Naive thymus-derived CD8-positive, alpha-beta T cell (primary cell): ENCODE data around the gene TMEM239. TPM values are rescaled to one million over a fixed set of nuclear protein-coding genes. Genes with fewer than 3 reads are reported as not detected.

ENCODE experiments used
- ATAC-seq, 2 donors: fragments of 150-1000 bp; cut with Tn5 transposase in 1 of 2; sonication (Bioruptor Pico), chemical (Tn5 transposase) in 1 of 2; 1 replicate in 1 of 2; 2 replicates in 1 of 2; pipeline ENCODE4 v1.10.0; 2021; ENCODE audit warnings: mild to moderate bottlenecking in 2 of 2, moderate library complexity in 2 of 2
- POLR2A ChIA-PET: fragments of 350-600 bp; sonication (Branson Sonifier 250); formaldehyde crosslinking; loops from one replicate; lab custom pipeline; 2021; ENCODE audit warnings: antibody characterized with exemption; lab: Charles Lee
- DNase-seq, 10 donors: peaks; one replicate each; pipeline versions ENCODE4 v3.0.0 to v3.0.0-alpha.2; 2020 to 2022
- H3K27ac Mint-ChIP-seq, 10 donors: one replicate each; pipeline ENCODE4 v1.8.0; 2020 to 2022; ENCODE audit warnings: mild to moderate bottlenecking in 10 of 10, mixed read lengths in 10 of 10, moderate library complexity in 4 of 10, inconsistent platforms in 1 of 10
- H3K27me3 Mint-ChIP-seq, 5 donors: one replicate each; pipeline ENCODE4 v1.8.0; 2021 to 2022; ENCODE audit warnings: mixed read lengths in 5 of 5
- H3K36me3 Mint-ChIP-seq, 3 donors: one replicate each; pipeline ENCODE4 v1.8.0; 2020 to 2022; ENCODE audit warnings: mixed read lengths in 3 of 3, mild to moderate bottlenecking in 2 of 3, inconsistent platforms in 1 of 3
- H3K4me1 Mint-ChIP-seq, 4 donors: one replicate each; pipeline ENCODE4 v1.8.0; 2021 to 2022; ENCODE audit warnings: mixed read lengths in 4 of 4
- H3K4me3 Mint-ChIP-seq, 10 donors: one replicate each; pipeline ENCODE4 v1.8.0; 2020 to 2022; ENCODE audit warnings: mild to moderate bottlenecking in 10 of 10, mixed read lengths in 10 of 10, moderate library complexity in 6 of 10, inconsistent platforms in 1 of 10
- H3K9me3 Mint-ChIP-seq, 9 donors: one replicate each; pipeline ENCODE4 v1.8.0; 2020 to 2022; ENCODE audit warnings: mixed read lengths in 9 of 9, mild to moderate bottlenecking in 3 of 9, inconsistent platforms in 1 of 9, moderate library complexity in 1 of 9
- polyA plus RNA-seq, 3 donors: library from polyadenylated mRNA; unstranded; fragments of 300-500 nt; fragmentation: Illumina TruSeq; gene quantifications; one replicate each; pipeline ENCODE4 v1.2.3, GENCODE V29; 2021
- total RNA-seq, 8 experiments: library from RNA in 2 of 8; stranded (reverse) in 2 of 8; gene quantifications; one replicate each; pipeline ENCODE4 v1.2.3 and lab custom pipeline; 2021 to 2026

The TMEM239 gene
- total and polyA plus RNA-seq, 5 experiments from 2014 or later: not detected

DNA sequence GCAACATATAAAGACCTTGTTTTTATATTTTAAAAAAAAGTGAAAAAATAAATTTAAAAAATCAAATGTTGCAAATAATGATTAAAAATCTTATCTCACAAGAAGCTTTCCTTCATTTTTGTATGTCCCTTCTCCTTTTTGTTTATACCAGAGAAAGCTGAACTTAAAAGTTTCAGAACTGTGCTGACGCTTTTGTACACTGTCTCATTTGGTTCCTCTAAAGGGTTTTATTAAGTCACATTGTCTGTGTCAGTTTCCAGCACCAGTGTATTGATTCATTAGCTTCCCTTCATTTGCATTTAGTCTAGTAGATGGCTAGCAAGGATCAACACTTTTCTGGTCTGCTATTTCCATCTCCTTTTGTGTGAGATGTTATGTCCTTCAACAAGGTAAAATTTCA, 17.6 kb downstream of the TMEM239 start:
- H3K9me3 Mint-ChIP-seq: no peaks in the 10 kb centered on the region
- POLR2A ChIA-PET: interaction anchor here (2.0 kb wide), 1 partner anchor 12 kb away, joined by 6 read pairs; no protein-coding TSS in a partner anchor
- no peak for ATAC-seq

GRCh38 chr20:2834401-2835110, 18.4 kb downstream of the TMEM239 start:
- Mint-ChIP-seq H3K36me3 (peaks cover 0 to 18% (median 5%) of the 10 kb centered on the region in 3 donors), H3K27ac (peak overlapping the region in 3 of 10 donors; percentile 15 to 68 (median 37)), H3K27me3 (no peaks in the 10 kb centered on the region), H3K9me3 (no peaks in the 10 kb centered on the region), H3K4me3 (peak overlapping the region in 1 of 10 donors; percentile 37), H3K4me1 (peaks cover 18 to 24% (median 19%) of the 10 kb centered on the region in 4 donors)
- POLR2A ChIA-PET: interaction anchor here (0.6 to 2.0 kb wide), 2 partner anchors 13 to 15 kb away, joined by 6 read pairs; no protein-coding TSS in a partner anchor
- DNase-seq (no peak), ATAC-seq (no peak)

More for the DNA sequence above, 17.6 kb downstream of the TMEM239 start:
- DNase-seq: no peak
- peaks cover 0 to 2% (median 0%) of the 10 kb centered on the region in 5 donors for H3K27me3 Mint-ChIP-seq
- H3K27ac Mint-ChIP-seq: peak overlapping the region in 1 of 10 donors; percentile 68
- no peak overlapping the region for H3K4me3 Mint-ChIP-seq
- H3K4me1 Mint-ChIP-seq: peaks cover 13 to 18% (median 14%) of the 10 kb centered on the region in 4 donors
- peaks cover 0 to 18% (median 5%) of the 10 kb centered on the region in 3 donors for H3K36me3 Mint-ChIP-seq

DNA sequence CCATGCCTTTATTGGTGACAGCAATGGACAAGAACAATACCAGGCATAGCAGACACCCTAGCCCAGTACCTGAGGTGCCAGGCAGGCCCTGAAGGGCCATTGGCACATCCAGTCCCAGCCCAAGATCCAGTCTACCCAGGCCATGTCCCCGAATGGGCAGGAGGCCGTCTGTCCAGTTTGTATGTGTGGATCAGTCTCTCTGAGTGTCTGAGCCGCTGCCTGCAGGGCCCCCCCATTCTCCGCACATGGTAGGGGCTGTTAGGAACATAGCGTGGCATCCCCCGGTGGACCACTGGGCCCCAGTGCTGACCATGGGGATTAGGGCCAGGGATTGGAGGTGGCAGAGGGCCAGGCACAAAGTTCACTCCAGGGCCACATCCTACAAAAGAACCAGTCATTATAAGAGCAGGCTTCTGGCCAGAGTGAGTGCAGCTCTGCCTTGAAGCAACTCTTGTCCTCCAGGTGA, 19.2 kb downstream of the TMEM239 start:
- POLR2A ChIA-PET: interaction anchor here (0.6 kb wide), 1 partner anchor 14 kb away, joined by 6 read pairs; no protein-coding TSS in a partner anchor
- no peak for ATAC-seq
- Mint-ChIP-seq H3K9me3 (no peaks in the 10 kb centered on the region), H3K27ac (peak overlapping the region in 1 of 10 donors; percentile 41), H3K4me1 (peaks cover 19 to 26% (median 22%) of the 10 kb centered on the region in 4 donors), H3K4me3 (no peak overlapping the region), H3K36me3 (peaks cover 0 to 18% (median 5%) of the 10 kb centered on the region in 3 donors), H3K27me3 (no peaks in the 10 kb centered on the region)
- no peak for DNase-seq

- Mint-ChIP-seq H3K27me3 (no peaks in the 10 kb centered on the region), H3K36me3 (peaks cover 0 to 18% (median 5%) of the 10 kb centered on the region in 3 donors), H3K27ac (peak overlapping the region in 3 of 10 donors; percentile 9 to 59 (median 21)), H3K9me3 (no peaks in the 10 kb centered on the region), H3K4me1 (peaks cover 19 to 26% (median 22%) of the 10 kb centered on the region in 4 donors), H3K4me3 (peak overlapping the region in 1 of 10 donors; percentile 45)
- DNase-seq (no peak), ATAC-seq (no peak)
- POLR2A ChIA-PET: no interaction called here
Observed at GRCh38 chr20:2836035-2836434, 19.9 kb downstream of the TMEM239 start.

DNA sequence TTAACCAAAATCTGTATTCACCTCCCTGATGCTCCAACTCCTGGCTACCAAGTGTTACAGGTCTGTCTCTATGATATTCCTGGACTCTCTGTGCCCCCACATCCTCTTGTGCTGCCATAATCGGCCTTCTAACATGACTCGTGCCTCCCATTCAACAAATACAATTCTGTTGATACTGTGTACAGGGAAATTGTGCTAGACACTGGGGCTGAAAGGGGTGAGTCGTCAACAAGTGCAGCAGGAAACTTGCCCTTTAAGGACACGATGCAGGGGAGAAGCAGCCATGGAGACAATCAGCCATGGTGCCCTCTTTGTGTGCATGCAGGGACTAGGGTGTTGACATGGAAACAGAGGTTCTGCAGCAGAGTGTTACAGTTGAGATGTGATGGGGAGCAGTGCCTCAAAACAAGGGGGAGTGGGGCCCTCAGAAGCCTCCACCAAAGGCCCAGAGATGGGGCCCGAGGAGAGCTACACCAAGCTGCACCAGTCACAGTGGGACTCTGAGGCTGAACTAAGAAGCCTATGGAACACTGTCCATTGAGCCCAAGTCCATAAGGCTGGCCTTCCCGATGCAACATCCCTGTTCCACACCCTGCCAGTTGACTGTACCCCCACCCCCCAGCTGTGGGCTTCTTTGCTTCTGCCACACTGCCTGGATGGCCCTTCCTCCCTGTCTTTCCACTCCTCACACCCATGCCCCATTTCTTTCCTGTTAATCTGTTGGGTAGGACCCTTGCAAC, 21.2 kb downstream of the TMEM239 start:
- POLR2A ChIA-PET: no interaction called here
- Mint-ChIP-seq H3K4me1 (peaks cover 22 to 32% (median 27%) of the 10 kb centered on the region in 4 donors), H3K9me3 (no peaks in the 10 kb centered on the region), H3K4me3 (peak overlapping the region in 3 of 10 donors; percentile 33 to 46 (median 36)), H3K27ac (peak overlapping the region in 1 of 10 donors; percentile 44), H3K27me3 (no peaks in the 10 kb centered on the region), H3K36me3 (peaks cover 0 to 18% (median 5%) of the 10 kb centered on the region in 3 donors)
- ATAC-seq (no peak), DNase-seq (no peak)

DNA sequence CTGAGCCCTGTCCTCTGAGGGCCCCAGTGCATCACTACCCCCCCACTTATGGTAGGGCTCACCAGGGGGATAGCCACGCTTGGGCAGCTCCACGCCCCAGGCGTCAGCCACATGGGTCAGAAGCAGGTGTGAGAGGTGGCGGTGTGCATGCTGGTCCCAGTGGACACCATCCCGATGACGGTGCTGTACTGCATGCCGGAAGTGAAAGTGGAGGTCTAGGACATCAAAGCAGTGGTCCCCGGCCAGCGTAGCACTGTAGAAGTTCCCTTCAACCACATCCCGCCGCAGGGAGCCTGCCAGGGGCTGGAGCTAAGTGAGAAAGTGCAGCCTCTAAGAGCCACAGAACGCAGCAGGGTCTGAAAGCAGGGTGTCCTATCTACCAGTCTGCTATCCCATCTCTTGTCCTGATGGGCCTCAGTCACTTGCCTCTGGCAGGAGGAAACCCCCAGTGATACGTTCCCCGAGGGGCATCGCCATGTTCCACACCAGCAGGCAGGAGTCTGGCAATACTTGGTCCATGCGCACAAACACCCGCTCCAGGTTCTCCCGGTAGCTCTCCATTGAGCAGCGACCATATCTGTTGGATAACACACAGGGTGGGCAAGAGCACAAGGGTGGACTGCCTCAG, 22.1 kb downstream of the TMEM239 start:
- Mint-ChIP-seq H3K36me3 (peaks cover 0 to 20% (median 5%) of the 10 kb centered on the region in 3 donors), H3K4me1 (peaks cover 22 to 34% (median 29%) of the 10 kb centered on the region in 4 donors), H3K27ac (peak overlapping the region in 5 of 10 donors; percentile 7 to 53 (median 38)), H3K9me3 (no peaks in the 10 kb centered on the region), H3K27me3 (no peaks in the 10 kb centered on the region), H3K4me3 (peak overlapping the region in 8 of 10 donors; percentile 19 to 73 (median 44))
- ATAC-seq: no peak
- POLR2A ChIA-PET: interaction anchor here (3.1 kb wide), 1 partner anchor 27 kb away, joined by 26 read pairs; no protein-coding TSS in a partner anchor
- no peak for DNase-seq

- H3K27me3 Mint-ChIP-seq: no peaks in the 10 kb centered on the region
- POLR2A ChIA-PET: interaction anchor here (0.6 to 3.1 kb wide), 11 partner anchors 13 to 647 kb away, joined by 3 to 26 read pairs (median 7); partner anchors contain the start of genes IDH3B, NOP56 and PTPRA
- H3K36me3 Mint-ChIP-seq: peaks cover 0 to 18% (median 5%) of the 10 kb centered on the region in 3 donors
- no peaks in the 10 kb centered on the region for H3K9me3 Mint-ChIP-seq
- no peak for ATAC-seq
- DNase-seq: no peak
- H3K4me1 Mint-ChIP-seq: peaks cover 25 to 42% (median 35%) of the 10 kb centered on the region in 4 donors
- peak overlapping the region; percentile 71 to 91 (median 88) for H3K4me3 Mint-ChIP-seq
- H3K27ac Mint-ChIP-seq: peak overlapping the region; percentile 82 to 96 (median 92)
Observed at GRCh38 chr20:2838847-2839671, 22.9 kb downstream of the TMEM239 start.

DNA sequence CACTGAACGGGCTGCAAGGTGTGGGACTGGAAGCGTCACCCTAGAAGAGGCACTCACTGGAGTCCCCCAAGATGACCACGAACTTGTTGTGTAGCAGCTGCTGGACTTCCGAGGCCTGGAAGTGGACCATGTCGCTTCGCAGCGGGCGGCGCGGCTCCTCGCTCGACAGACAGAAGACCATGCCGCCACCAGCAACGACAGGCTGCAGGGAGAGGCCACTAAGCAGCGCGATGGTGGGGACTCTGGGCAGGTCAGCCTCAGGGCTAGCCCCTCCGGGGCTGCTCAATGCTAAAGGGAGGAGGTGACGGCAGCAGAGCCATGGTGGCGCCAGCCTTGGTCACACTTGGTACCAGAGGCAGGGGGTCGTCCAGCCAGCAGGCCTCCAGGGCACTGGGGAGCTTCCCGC, 23.6 kb downstream of the TMEM239 start:
- no peak for ATAC-seq
- H3K4me1 Mint-ChIP-seq: peaks cover 26 to 48% (median 40%) of the 10 kb centered on the region in 4 donors
- H3K36me3 Mint-ChIP-seq: peaks cover 0 to 12% (median 5%) of the 10 kb centered on the region in 3 donors
- no peak for DNase-seq
- no peaks in the 10 kb centered on the region for H3K27me3 Mint-ChIP-seq
- H3K4me3 Mint-ChIP-seq: peak overlapping the region; percentile 71 to 91 (median 88)
- no peaks in the 10 kb centered on the region for H3K9me3 Mint-ChIP-seq
- POLR2A ChIA-PET: interaction anchor here (0.6 to 3.1 kb wide), 16 partner anchors 8 to 646 kb away, joined by 3 to 26 read pairs (median 4); partner anchors contain the start of genes CPXM1, EBF4, IDH3B and NOP56
- peak overlapping the region; percentile 82 to 96 (median 92) for H3K27ac Mint-ChIP-seq

- H3K4me3 Mint-ChIP-seq: peak within 1 kb of the TSS; percentile 79 to 91 (median 90)
- peak; percentile 96 to 98 for ATAC-seq
Observed at GRCh38 chr20:2840138-2840966, 24.2 kb downstream of the TMEM239 start, which contains the start of the genes PCED1A and VPS16. TSS of gene PCED1A (minus strand) at chr20:2840655. CDS start at chr20:2839912, 743 bp downstream. TSS of gene VPS16 (plus strand) at chr20:2840745. CDS start at chr20:2840775, 30 bp downstream.

GRCh38 chr20:2840967-2841531, 24.9 kb downstream of the TMEM239 start:
- Mint-ChIP-seq H3K27me3 (no peaks in the 10 kb centered on the region), H3K9me3 (no peaks in the 10 kb centered on the region), H3K4me3 (peak overlapping the region; percentile 78 to 91 (median 90)), H3K4me1 (peaks cover 28 to 58% (median 48%) of the 10 kb centered on the region in 4 donors), H3K36me3 (peaks cover 0 to 5% (median 0%) of the 10 kb centered on the region in 3 donors), H3K27ac (peak overlapping the region in 9 of 10 donors; percentile 79 to 95 (median 87))
- DNase-seq: peak in 4 of 10 donors; percentile 13 to 42 (median 21)
- peak; percentile 19 to 31 for ATAC-seq
- POLR2A ChIA-PET: interaction anchor here (0.6 to 3.1 kb wide), 16 partner anchors 8 to 629 kb away, joined by 3 to 26 read pairs (median 4); partner anchors contain the start of genes EBF4, IDH3B, NOP56 and PTPRA

More at GRCh38 chr20:2840138-2840966, 24.2 kb downstream of the TMEM239 start, which contains the start of the genes PCED1A and VPS16:
- peak within 1 kb of the TSS; percentile 82 to 96 (median 94) for H3K27ac Mint-ChIP-seq
- peaks cover 0 to 6% (median 0%) of the 10 kb centered on the region in 3 donors for H3K36me3 Mint-ChIP-seq
- no peaks in the 10 kb centered on the region for H3K27me3 Mint-ChIP-seq
- no peaks in the 10 kb centered on the region for H3K9me3 Mint-ChIP-seq
- POLR2A ChIA-PET: interaction anchor here (0.6 to 3.1 kb wide), 21 partner anchors 8 to 630 kb away, joined by 3 to 26 read pairs (median 4); partner anchors contain the start of genes CPXM1, EBF4, IDH3B and NOP56
- peaks cover 30 to 53% (median 45%) of the 10 kb centered on the region in 4 donors for H3K4me1 Mint-ChIP-seq
- DNase-seq: peak; percentile 84 to 93 (median 88)
